Gastrocnemius medialis (tissue), 4 donors: ENCODE data around the gene EPS15. TPM values are rescaled to one million over a fixed set of nuclear protein-coding genes. Genes with fewer than 3 reads are reported as not detected.
A peak's percentile ranks its signal among the peaks of the same experiment; 100 is the strongest.

Source experiments
- ATAC-seq, 2 donors: fragments of 150-250 bp; one replicate each; pipeline ENCODE4 v1.9.1; 2016
- DNase-seq, 2 donors: peaks; one replicate each; pipeline ENCODE4 v3.0.0-alpha.2; 2019
- H3K27ac ChIP-seq, 4 donors: fragments of 200-600 bp; sonication (generic); 1 replicate in 1 of 4; 2 replicates in 3 of 4; pipeline ENCODE4 v1.5.1; 2016 to 2018; ENCODE audit warnings: mild to moderate bottlenecking in 2 of 4, moderate library complexity in 1 of 4
- H3K27me3 ChIP-seq, 3 donors: fragments of 200-600 bp; sonication (generic) in 2 of 3; 1 replicate in 1 of 3; 2 replicates in 2 of 3; pipeline versions ENCODE4 v1.5.1 to v1.6.0; 2016 to 2019; ENCODE audit warnings: mild to moderate bottlenecking in 1 of 3, moderate library complexity in 1 of 3
- H3K36me3 ChIP-seq, 2 donors: fragments of 200-600 bp; sonication (generic) in 1 of 2; one replicate each; pipeline ENCODE4 v1.5.1; 2017 to 2018
- H3K4me1 ChIP-seq, 2 donors: fragments of 200-600 bp; sonication (generic) in 1 of 2; one replicate each; pipeline ENCODE4 v1.5.1; 2016 to 2017; ENCODE audit warnings: mild to moderate bottlenecking in 2 of 2
- H3K4me3 ChIP-seq, 4 donors: fragments of 200-600 bp; sonication (generic) in 3 of 4; 1 replicate in 1 of 4; 2 replicates in 3 of 4; pipeline ENCODE4 v1.5.1; 2016 to 2019; ENCODE audit warnings: mild to moderate bottlenecking in 2 of 4
- H3K9me3 ChIP-seq, 3 donors: fragments of 200-600 bp; sonication (generic) in 2 of 3; 1 replicate in 1 of 3; 2 replicates in 2 of 3; pipeline ENCODE4 v1.5.1; 2016 to 2019
- POLR2A ChIP-seq, 2 donors: fragments of 450-650 bp; IDR thresholded peaks; one replicate each; pipeline ENCODE4 v1.6.1; 2017; ENCODE audit warnings: antibody characterized with exemption in 2 of 2, mild to moderate bottlenecking in 2 of 2, moderate library complexity in 2 of 2
- in situ Hi-C, 4 donors: fragments of 200-750 bp; cut with MboI; loops; one replicate each; pipeline versions ENCODE4 v1.15.0 to v1.8.0; 2017; ENCODE audit warnings: low sequenced_read_pairs in 4 of 4
- intact Hi-C: fragments of 100-400 bp; cut with DNase I; formaldehyde crosslinking; loops from one replicate; pipeline ENCODE4 v1.15.1; 2023; ENCODE audit warnings: low total_unique reads
- total RNA-seq, 4 donors: library from RNA; depleted of rRNA; stranded (reverse); fragments of >200 nt; gene quantifications; one replicate each; pipeline versions ENCODE4 v1.1.0 to v1.2.3, GENCODE V29; 2016
- TF ChIP-seq, protein P1 (sequence below), 5 experiments: fragments of 450-650 bp in 3 of 5; fragments of 200-600 bp in 2 of 5; sonication (generic) in 2 of 5; IDR thresholded peaks in 4 of 5; conservative IDR thresholded peaks in 1 of 5; 1 replicate in 4 of 5; 2 replicates in 1 of 5; pipeline ENCODE4 v1.5.1; 2016 to 2019; ENCODE audit warnings: antibody characterized with exemption in 5 of 5, mild to moderate bottlenecking in 3 of 5, moderate library complexity in 3 of 5

The EPS15 gene
- total RNA-seq, 4 donors from 2014 or later = 44.8 to 121 (median 71.0) TPM

DNA sequence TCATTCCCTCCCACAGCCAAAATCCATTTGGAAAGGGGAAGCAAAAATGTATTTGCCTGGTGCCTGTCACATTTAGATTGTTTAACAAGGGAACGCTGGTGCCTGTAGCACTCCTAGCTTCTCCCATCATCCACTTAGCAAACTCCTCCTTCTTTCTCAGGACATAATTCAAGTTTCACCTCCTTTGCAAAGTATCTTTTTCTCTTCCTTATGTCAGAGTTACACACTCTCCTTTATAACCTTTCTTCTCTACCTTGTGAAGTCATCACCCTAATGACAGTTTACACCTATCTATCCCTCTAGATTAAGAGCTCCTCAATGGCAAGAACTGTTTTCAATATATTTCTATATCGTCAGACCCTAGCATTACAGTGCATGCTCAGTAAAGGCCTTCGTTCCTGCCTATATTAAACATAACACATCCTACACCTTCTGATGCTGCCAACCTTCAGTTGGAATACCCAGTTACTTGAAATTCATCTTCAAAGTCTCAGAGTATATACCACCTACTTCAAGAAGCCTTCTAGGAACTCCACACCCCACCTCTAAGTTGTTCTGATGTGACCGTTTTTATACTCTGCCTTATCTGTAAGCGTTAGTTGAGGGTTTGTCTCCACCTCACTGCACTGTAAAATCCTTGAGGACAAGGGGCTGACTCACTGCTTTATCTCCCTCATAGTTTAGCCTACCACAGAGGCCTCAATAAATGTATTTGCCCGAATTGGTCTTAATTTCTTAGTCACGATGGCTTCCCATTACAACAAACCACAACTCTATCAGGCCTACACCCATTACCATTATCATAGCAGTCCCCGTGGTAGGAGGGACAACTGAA lies 1.0 kb upstream of the EPS15 start:
- Histone ChIP-seq H3K4me3 (no peak overlapping the region), H3K27me3 (no peaks in the 10 kb centered on the region), H3K27ac (peak overlapping the region; percentile 34 to 97 (median 97)), H3K36me3 (no peaks in the 10 kb centered on the region), H3K4me1 (peaks cover 26% of the 10 kb centered on the region in 2 donors), H3K9me3 (no peaks in the 10 kb centered on the region)
- intact Hi-C loops = loop anchor here (1.0 to 10.0 kb wide), 6 partner anchors 40 to 555 kb away; partner anchors contain the start of genes FAF1, NRDC and OSBPL9
- TF ChIP-seq, protein P1, sequence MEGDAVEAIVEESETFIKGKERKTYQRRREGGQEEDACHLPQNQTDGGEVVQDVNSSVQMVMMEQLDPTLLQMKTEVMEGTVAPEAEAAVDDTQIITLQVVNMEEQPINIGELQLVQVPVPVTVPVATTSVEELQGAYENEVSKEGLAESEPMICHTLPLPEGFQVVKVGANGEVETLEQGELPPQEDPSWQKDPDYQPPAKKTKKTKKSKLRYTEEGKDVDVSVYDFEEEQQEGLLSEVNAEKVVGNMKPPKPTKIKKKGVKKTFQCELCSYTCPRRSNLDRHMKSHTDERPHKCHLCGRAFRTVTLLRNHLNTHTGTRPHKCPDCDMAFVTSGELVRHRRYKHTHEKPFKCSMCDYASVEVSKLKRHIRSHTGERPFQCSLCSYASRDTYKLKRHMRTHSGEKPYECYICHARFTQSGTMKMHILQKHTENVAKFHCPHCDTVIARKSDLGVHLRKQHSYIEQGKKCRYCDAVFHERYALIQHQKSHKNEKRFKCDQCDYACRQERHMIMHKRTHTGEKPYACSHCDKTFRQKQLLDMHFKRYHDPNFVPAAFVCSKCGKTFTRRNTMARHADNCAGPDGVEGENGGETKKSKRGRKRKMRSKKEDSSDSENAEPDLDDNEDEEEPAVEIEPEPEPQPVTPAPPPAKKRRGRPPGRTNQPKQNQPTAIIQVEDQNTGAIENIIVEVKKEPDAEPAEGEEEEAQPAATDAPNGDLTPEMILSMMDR (IDR thresholded peaks at IDR 0.05 in 4 of 5, conservative IDR thresholded peaks at IDR 0.05 in 1 of 5) = no peak
- TF ChIP-seq POLR2A (IDR thresholded peaks at IDR 0.05) = no peak
- DNase-seq (no peak), ATAC-seq (no peak)
- in situ Hi-C loops = loop anchor here in 1 of 4 donors (25.0 kb wide), 1 partner anchor 108 kb away; no protein-coding TSS in a partner anchor

DNA sequence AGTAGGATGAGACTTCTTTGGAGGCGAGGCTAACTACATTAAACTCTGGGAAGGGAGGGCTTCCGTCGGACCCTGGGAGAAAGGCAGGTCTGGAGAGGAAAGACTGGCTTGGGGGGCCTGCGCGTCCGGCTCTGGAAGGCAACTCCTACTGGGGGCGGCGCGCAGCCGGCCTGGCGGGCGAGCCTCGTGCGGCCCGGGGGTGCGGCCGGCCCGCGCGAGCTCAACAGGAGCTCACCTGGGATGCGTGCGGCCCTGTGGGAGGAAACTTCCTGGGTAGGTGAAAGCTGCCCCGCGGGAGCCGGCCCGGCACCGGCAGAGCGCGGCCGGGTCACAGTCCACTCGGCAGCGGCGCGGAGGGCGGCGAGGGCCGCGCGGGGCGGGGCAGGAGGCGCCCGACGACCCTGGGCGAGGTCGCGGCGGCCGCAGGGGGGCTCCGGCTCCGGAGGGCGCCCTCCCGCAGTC lies 449 bp downstream of the EPS15 start:
- no peaks in the 10 kb centered on the region for H3K9me3 ChIP-seq
- H3K4me3 ChIP-seq = peak overlapping the region; percentile 75 to 82 (median 80)
- in situ Hi-C loops (loop anchor here in 1 of 4 donors (25.0 kb wide), 1 partner anchor 106 kb away; no protein-coding TSS in a partner anchor), intact Hi-C loops (loop anchor here (1.0 to 10.0 kb wide), 6 partner anchors 42 to 554 kb away; partner anchors contain the start of genes FAF1, NRDC and OSBPL9)
- ATAC-seq (peak; percentile 45 to 62), DNase-seq (peak in 1 of 2 donors; percentile 36)
- H3K27ac ChIP-seq = peak overlapping the region; percentile 95 to 97 (median 97)
- H3K27me3 ChIP-seq = no peaks in the 10 kb centered on the region
- no peaks in the 10 kb centered on the region for H3K36me3 ChIP-seq
- TF ChIP-seq, protein P1 (IDR thresholded peaks at IDR 0.05 in 4 of 5, conservative IDR thresholded peaks at IDR 0.05 in 1 of 5) = no peak
- no peak for TF ChIP-seq POLR2A (IDR thresholded peaks at IDR 0.05)
- peaks cover 39 to 40% of the 10 kb centered on the region in 2 donors for H3K4me1 ChIP-seq

DNA sequence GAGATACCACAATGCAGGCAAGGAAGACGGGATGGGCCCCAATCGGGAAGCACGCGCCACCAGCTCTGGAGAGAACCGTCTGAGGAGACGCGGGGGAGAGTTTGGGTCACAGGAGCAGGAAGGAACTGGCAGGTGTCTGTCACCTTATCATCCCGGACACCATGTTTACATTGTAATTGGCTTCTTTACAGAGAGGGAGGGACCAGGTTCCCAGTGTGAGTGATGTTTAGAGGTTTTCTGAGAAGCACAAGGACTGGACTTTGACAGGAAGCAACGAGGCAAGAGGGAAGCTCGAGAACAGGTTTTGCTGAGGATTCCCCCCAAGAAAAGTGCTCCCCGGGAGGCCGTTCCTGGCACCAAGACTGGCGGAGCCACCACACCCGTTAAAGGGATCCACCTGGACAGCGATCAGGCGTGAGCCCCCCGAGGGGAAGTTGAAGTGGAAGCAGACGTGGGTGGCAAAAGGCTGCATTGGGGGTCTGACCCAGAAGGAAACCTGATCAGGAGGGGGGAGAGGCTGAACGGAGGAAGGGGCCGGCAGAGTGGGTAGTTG lies 957 bp downstream of the EPS15 start:
- Histone ChIP-seq H3K36me3 (no peaks in the 10 kb centered on the region), H3K27ac (peak overlapping the region; percentile 95 to 97 (median 97)), H3K27me3 (no peaks in the 10 kb centered on the region), H3K4me3 (peak overlapping the region; percentile 75 to 82 (median 80)), H3K4me1 (peaks cover 44 to 46% of the 10 kb centered on the region in 2 donors), H3K9me3 (no peaks in the 10 kb centered on the region)
- intact Hi-C loops = loop anchor here (2.0 to 10.0 kb wide), 4 partner anchors 99 to 553 kb away; partner anchors contain the start of genes FAF1 and OSBPL9
- in situ Hi-C loops = loop anchor here in 1 of 4 donors (25.0 kb wide), 1 partner anchor 106 kb away; no protein-coding TSS in a partner anchor
- DNase-seq = peak; percentile 77 to 80
- ATAC-seq = peak; percentile 72 to 87
- TF ChIP-seq, protein P1 (IDR thresholded peaks at IDR 0.05 in 4 of 5, conservative IDR thresholded peaks at IDR 0.05 in 1 of 5) = no peak
- peak; percentile 52 to 78 for TF ChIP-seq POLR2A (IDR thresholded peaks at IDR 0.05)

DNA sequence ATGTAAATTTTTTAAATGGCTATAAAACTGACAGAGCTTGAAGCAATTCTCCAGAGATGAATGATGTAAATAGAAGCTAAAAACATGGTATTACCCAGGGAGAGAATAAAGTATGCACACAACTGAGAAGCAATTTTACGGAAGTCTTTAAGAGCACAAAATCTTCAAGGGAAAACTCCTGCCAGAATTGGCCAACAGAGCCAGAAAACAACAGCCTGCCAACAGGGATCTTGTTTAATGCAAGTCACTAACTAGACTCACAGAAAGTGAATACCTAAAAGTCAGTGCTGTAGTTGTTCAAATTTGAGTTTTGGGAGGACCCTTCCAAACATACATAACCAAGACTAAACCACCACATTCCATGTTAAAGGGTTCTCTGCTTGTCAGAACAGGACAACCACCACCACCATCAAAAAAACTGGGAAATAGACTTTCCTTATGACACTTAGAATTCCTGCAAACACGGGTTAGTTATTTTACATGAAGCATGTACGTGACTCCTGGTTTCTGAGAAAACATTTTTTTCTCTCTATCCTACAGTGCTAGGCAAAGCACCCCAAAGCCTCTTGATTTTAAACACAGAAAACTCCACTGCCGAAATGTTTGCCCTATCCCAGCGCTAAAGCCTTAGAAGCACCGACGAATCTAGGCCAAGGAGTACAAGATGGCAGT lies 1.6 kb downstream of the EPS15 start:
- Histone ChIP-seq H3K4me1 (peaks cover 50 to 52% of the 10 kb centered on the region in 2 donors), H3K9me3 (no peaks in the 10 kb centered on the region), H3K27ac (peak overlapping the region; percentile 95 to 97 (median 97)), H3K27me3 (no peaks in the 10 kb centered on the region), H3K4me3 (peak overlapping the region; percentile 75 to 82 (median 80)), H3K36me3 (no peaks in the 10 kb centered on the region)
- DNase-seq = peak; percentile 10 to 48
- intact Hi-C loops (loop anchor here (2.0 to 10.0 kb wide), 4 partner anchors 99 to 553 kb away; partner anchors contain the start of genes FAF1 and OSBPL9), in situ Hi-C loops (loop anchor here in 1 of 4 donors (25.0 kb wide), 1 partner anchor 105 kb away; no protein-coding TSS in a partner anchor)
- no peak for ATAC-seq
- TF ChIP-seq, protein P1 (IDR thresholded peaks at IDR 0.05 in 4 of 5, conservative IDR thresholded peaks at IDR 0.05 in 1 of 5) = no peak
